PC-3 (cell line): ENCODE measurements around the gene PDGFC. TPM values are rescaled to one million over a fixed set of nuclear protein-coding genes. Genes with fewer than 3 reads are reported as not detected.

ENCODE experiments used
- ATAC-seq: fragments of 200-7000 bp; cut with Tn5 transposase; 2 replicates; pipeline ENCODE4 v1.9.1; 2020; ENCODE audit warnings: mild to moderate bottlenecking, moderate library complexity
- BruUV-seq: library from RNA; stranded (reverse); fragments of 400-500 nt; replicated peaks from 2 replicates; lab custom pipeline; 2021; lab: Mats Ljungman, UMichigan
- CTCF ChIA-PET: fragments of 300-600 bp; sonication (Branson Sonifier 250); formaldehyde crosslinking; loops from one replicate; lab custom pipeline; 2022; ENCODE audit warnings: antibody characterized with exemption; lab: Charles Lee
- POLR2A ChIA-PET: fragments of 300-600 bp; sonication (Branson Sonifier 250); formaldehyde crosslinking; loops from one replicate; lab custom pipeline; 2022; ENCODE audit warnings: antibody characterized with exemption; ENCODE audit not compliant: unreplicated experiment; lab: Charles Lee
- DNase-seq: peaks from one replicate; pipeline ENCODE4 v3.0.0-alpha.2; 2015
- H2AFZ ChIP-seq: fragments of 300-600 bp; sonication (generic); 2 replicates; pipeline ENCODE4 v1.6.0; 2016; ENCODE audit warnings: antibody characterized with exemption, low read length
- H3F3A ChIP-seq: fragments of 300-600 bp; sonication (generic); one replicate; pipeline ENCODE4 v1.6.0; 2017; ENCODE audit warnings: antibody characterized with exemption, low read length, control low read depth, mild to moderate bottlenecking; ENCODE audit not compliant: unreplicated experiment
- H3K27ac ChIP-seq: fragments of 300-600 bp; sonication (generic); 2 replicates; pipeline ENCODE4 v1.5.1; 2016; ENCODE audit warnings: mild to moderate bottlenecking, low read length
- H3K27me3 ChIP-seq: fragments of 300-600 bp; sonication (generic); 2 replicates; pipeline ENCODE4 v1.6.1; 2016; ENCODE audit warnings: low read length, mixed read lengths
- H3K36me3 ChIP-seq: fragments of 300-600 bp; sonication (generic); 2 replicates; pipeline ENCODE4 v1.6.1; 2016; ENCODE audit warnings: low read depth, mixed run types, low read length, mixed read lengths
- H3K4me1 ChIP-seq: fragments of 300-600 bp; sonication (generic); 2 replicates; pipeline ENCODE4 v1.5.1; 2016; ENCODE audit warnings: low read length; ENCODE audit not compliant: insufficient read depth
- H3K4me2 ChIP-seq: fragments of 300-600 bp; sonication (generic); 2 replicates; pipeline ENCODE4 v1.6.0; 2016; ENCODE audit warnings: low read length
- H3K4me3 ChIP-seq: fragments of 300-600 bp; sonication (generic); 2 replicates; pipeline ENCODE4 v1.5.1; 2016; ENCODE audit warnings: mild to moderate bottlenecking, low read length, mixed read lengths
- H3K79me2 ChIP-seq: fragments of 300-600 bp; sonication (generic); 2 replicates; pipeline ENCODE4 v1.6.1; 2017; ENCODE audit warnings: low read length, mixed read lengths
- H3K9ac ChIP-seq: fragments of 300-600 bp; sonication (generic); 2 replicates; pipeline ENCODE4 v1.6.0; 2016; ENCODE audit warnings: mild to moderate bottlenecking, low read length
- H3K9me2 ChIP-seq: fragments of 300-600 bp; sonication (generic); replicated peaks from 2 replicates; pipeline ENCODE4 v1.6.1; 2016; ENCODE audit warnings: mixed run types, low read length, mixed read lengths
- H3K9me3 ChIP-seq: fragments of 300-600 bp; sonication (generic); 2 replicates; pipeline ENCODE4 v1.6.1; 2016; ENCODE audit warnings: low read length, mixed read lengths
- H4K20me1 ChIP-seq: fragments of 300-600 bp; sonication (generic); 2 replicates; pipeline ENCODE4 v1.6.1; 2016; ENCODE audit warnings: low read length, mixed read lengths
- CTCF ChIP-seq: fragments of 300-600 bp; sonication (generic); conservative IDR thresholded peaks from 2 replicates; pipeline ENCODE4 v1.5.1; 2017; ENCODE audit warnings: antibody characterized with exemption, low read depth, mild to moderate bottlenecking, low read length
- EZH2 ChIP-seq: fragments of 300-600 bp; sonication (generic); IDR thresholded peaks from one replicate; pipeline ENCODE4 v1.6.1; 2017; ENCODE audit warnings: antibody characterized with exemption, mild to moderate bottlenecking, low read length; ENCODE audit not compliant: unreplicated experiment
- EZH2phosphoT487 ChIP-seq: fragments of 300-600 bp; sonication (generic); IDR thresholded peaks from 2 replicates; pipeline ENCODE4 v1.6.1; 2018; ENCODE audit warnings: mild to moderate bottlenecking, antibody characterized with exemption, low read length, borderline replicate concordance
- intact Hi-C: fragments of 100-400 bp; cut with micrococcal nuclease; formaldehyde crosslinking; loops from 2 replicates; pipeline ENCODE4 v1.9.0; 2023
- total RNA-seq: library from RNA; depleted of rRNA; stranded (reverse); fragments of >200 nt; gene quantifications from 2 replicates; pipeline ENCODE4 v1.2.3, GENCODE V29; 2014

PDGFC gene
- total RNA-seq, 1 experiment from 2014 or later = 23.0 TPM

DNA sequence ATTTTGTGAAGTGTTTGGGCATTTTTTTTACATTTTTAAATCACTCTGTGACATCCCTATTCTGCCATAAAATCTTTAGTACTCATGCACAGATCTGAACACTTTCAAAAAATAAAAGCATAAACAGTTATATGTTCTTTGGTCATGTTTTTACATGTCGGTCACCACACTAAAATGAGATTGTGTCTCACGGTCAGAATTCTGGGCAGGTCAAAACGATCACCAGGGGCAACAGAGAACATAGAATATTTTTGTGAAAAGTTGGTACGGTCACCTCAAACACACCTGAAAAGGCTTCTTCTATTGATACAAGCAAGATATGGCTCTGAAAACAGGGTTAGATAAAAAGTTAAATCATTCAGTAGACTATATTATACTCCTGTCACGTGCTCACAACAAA, 189.1 kb downstream of the PDGFC start:
- H3F3A ChIP-seq = peaks cover 6% of the 10 kb centered on the region

GRCh38 chr4:156781852-156782251, 189.7 kb downstream of the PDGFC start:
- intact Hi-C loops = no loop called here
- Histone ChIP-seq H3K4me1 (peaks cover 57% of the 10 kb centered on the region), H3K4me2 (no peak overlapping the region), H3K79me2 (no peaks in the 10 kb centered on the region; the same call in 1 of the 2 replicates), H4K20me1 (no peaks in the 10 kb centered on the region), H3K27ac (no peak overlapping the region), H3K9me2 (no peaks in the 10 kb centered on the region), H3K9ac (no peak overlapping the region), H3K27me3 (no peaks in the 10 kb centered on the region), H3K9me3 (no peaks in the 10 kb centered on the region), H3K4me3 (no peak overlapping the region), H3F3A (peaks cover 6% of the 10 kb centered on the region), H3K36me3 (no peaks in the 10 kb centered on the region), H2AFZ (no peak overlapping the region)
- ChIA-PET POLR2A (no interaction called here), CTCF (interaction anchor here (0.5 kb wide), 1 partner anchor 12 kb away, joined by 4 read pairs; no protein-coding TSS in a partner anchor)
- DNase-seq (peak; percentile 41), ATAC-seq (no peak)
- BruUV-seq = no TSS peak
- TF ChIP-seq EZH2phosphoT487 (no peak), CTCF (no peak), EZH2 (no peak)

More for the DNA sequence above, 189.1 kb downstream of the PDGFC start:
- no peaks in the 10 kb centered on the region; the same call in 1 of the 2 replicates for H3K79me2 ChIP-seq
- intact Hi-C loops = no loop called here
- no TSS peak for BruUV-seq
- H4K20me1 ChIP-seq = no peaks in the 10 kb centered on the region
- DNase-seq (no peak), ATAC-seq (no peak)
- H3K4me2 ChIP-seq = no peak overlapping the region
- H3K36me3 ChIP-seq = no peaks in the 10 kb centered on the region
- ChIA-PET CTCF (no interaction called here), POLR2A (no interaction called here)
- no peaks in the 10 kb centered on the region for H3K27me3 ChIP-seq
- no peak overlapping the region for H3K4me3 ChIP-seq
- H3K9me3 ChIP-seq = no peaks in the 10 kb centered on the region
- no peaks in the 10 kb centered on the region for H3K9me2 ChIP-seq
- no peak overlapping the region for H2AFZ ChIP-seq
- TF ChIP-seq EZH2 (no peak), CTCF (no peak), EZH2phosphoT487 (no peak)
- no peak overlapping the region for H3K9ac ChIP-seq
- no peak overlapping the region for H3K27ac ChIP-seq
- peaks cover 53% of the 10 kb centered on the region for H3K4me1 ChIP-seq

DNA sequence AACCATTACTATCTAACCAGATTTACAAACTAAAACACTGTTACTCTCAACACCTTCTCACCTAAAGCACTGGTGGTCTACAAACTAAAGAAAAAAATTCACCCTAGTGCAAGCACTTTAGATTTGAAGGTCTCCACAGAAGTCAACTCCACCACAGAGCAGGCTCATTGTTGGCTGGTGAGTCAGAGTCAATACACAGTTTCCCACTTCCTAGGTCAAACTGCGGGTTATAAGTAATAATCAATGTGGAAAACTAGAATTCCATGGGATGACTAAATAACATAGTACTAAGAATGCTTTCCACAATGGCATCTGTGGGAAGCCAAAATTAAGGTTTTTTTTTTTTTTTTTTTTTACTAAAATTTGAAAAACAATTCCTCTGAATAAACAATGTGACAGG, 191.8 kb downstream of the PDGFC start:
- H3K9me3 ChIP-seq = no peaks in the 10 kb centered on the region
- peak; percentile 84 for DNase-seq
- intact Hi-C loops = loop anchor here (2.0 to 10.0 kb wide), 3 partner anchors 178 to 205 kb away; no protein-coding TSS in a partner anchor
- no peaks in the 10 kb centered on the region for H3K27me3 ChIP-seq
- H2AFZ ChIP-seq = no peak overlapping the region
- H3K4me2 ChIP-seq = peak overlapping the region; percentile 67
- TF ChIP-seq CTCF = no peak
- TF ChIP-seq EZH2 = no peak
- no peak for TF ChIP-seq EZH2phosphoT487
- H3K9me2 ChIP-seq = no peaks in the 10 kb centered on the region
- peaks cover 6% of the 10 kb centered on the region for H3F3A ChIP-seq
- H3K4me3 ChIP-seq = no peak overlapping the region
- peak; percentile 66 for ATAC-seq
- H3K4me1 ChIP-seq = peaks cover 57% of the 10 kb centered on the region
- H3K79me2 ChIP-seq = no peaks in the 10 kb centered on the region; the same call in 1 of the 2 replicates
- ChIA-PET CTCF (no interaction called here), POLR2A (no interaction called here)
- peak overlapping the region; percentile 6; the same call in 1 of the 2 replicates for H3K9ac ChIP-seq
- H3K27ac ChIP-seq = peak overlapping the region; percentile 79
- no TSS peak for BruUV-seq
- no peaks in the 10 kb centered on the region for H3K36me3 ChIP-seq
- H4K20me1 ChIP-seq = no peaks in the 10 kb centered on the region
